CD4-positive, alpha-beta T cell (primary cell): Measurements from ENCODE around the gene SNAP91. TPM values are rescaled to one million over a fixed set of nuclear protein-coding genes. Genes with fewer than 3 reads are reported as not detected.

Source experiments
- ATAC-seq: fragments of 200-7000 bp; cut with Tn5 transposase; one replicate; pipeline ENCODE4 v1.10.0; 2022; ENCODE audit warnings: mild to moderate bottlenecking; ENCODE audit not compliant: poor library complexity
- CTCF ChIA-PET: fragments of 350-600 bp; sonication (Branson Sonifier 250); formaldehyde crosslinking; loops from one replicate; lab custom pipeline; 2021; ENCODE audit warnings: antibody characterized with exemption, inconsistent platforms; lab: Charles Lee
- POLR2A ChIA-PET: fragments of 350-600 bp; sonication (Branson Sonifier 250); formaldehyde crosslinking; loops from one replicate; lab custom pipeline; 2021; ENCODE audit warnings: antibody characterized with exemption, inconsistent platforms; lab: Charles Lee
- DNase-seq, 14 experiments: peaks; one replicate each; pipeline ENCODE4 v3.0.0-alpha.2; 2013 to 2020; ENCODE audit warnings: mixed read lengths in 2 of 14
- H3K27ac ChIP-seq, 2 donors: one replicate each; pipeline versions ENCODE4 v1.5.1 to v1.7.0; 2013; ENCODE audit warnings: low read length in 2 of 2, low read depth in 1 of 2, mild to moderate bottlenecking in 1 of 2
- H3K27me3 ChIP-seq, 2 experiments: 1 replicate in 1 of 2; 2 replicates in 1 of 2; pipeline versions ENCODE4 v1.6.1 to v1.7.0; 2013; ENCODE audit warnings: low read length in 2 of 2, control low read depth in 1 of 2, mild to moderate bottlenecking in 1 of 2, moderate library complexity in 1 of 2; ENCODE audit not compliant: insufficient read depth in 2 of 2, control insufficient read depth in 1 of 2
- H3K36me3 ChIP-seq: one replicate; pipeline ENCODE4 v1.6.1; 2013; ENCODE audit warnings: low read length, control low read depth; ENCODE audit not compliant: insufficient read depth
- H3K4me1 ChIP-seq: one replicate; pipeline ENCODE4 v1.6.1; 2013; ENCODE audit warnings: low read length, control low read depth; ENCODE audit not compliant: insufficient read depth
- H3K4me3 ChIP-seq: one replicate; pipeline ENCODE4 v1.5.1; 2013; ENCODE audit warnings: mild to moderate bottlenecking, low read length, moderate library complexity
- H3K9me3 ChIP-seq, 2 experiments: 1 replicate in 1 of 2; 2 replicates in 1 of 2; pipeline versions ENCODE4 v1.6.1 to v1.7.0; 2013; ENCODE audit warnings: low read length in 2 of 2, mild to moderate bottlenecking in 2 of 2, control low read depth in 1 of 2, moderate library complexity in 1 of 2; ENCODE audit not compliant: control insufficient read depth in 1 of 2, insufficient read depth in 1 of 2
- H3K27ac Mint-ChIP-seq: one replicate; pipeline ENCODE4 v1.8.0; 2020; ENCODE audit warnings: mixed read lengths
- H3K27me3 Mint-ChIP-seq: one replicate; pipeline ENCODE4 v1.8.0; 2021; ENCODE audit warnings: mixed read lengths
- H3K36me3 Mint-ChIP-seq: one replicate; pipeline ENCODE4 v1.8.0; 2021; ENCODE audit warnings: low read depth, mixed read lengths
- H3K4me1 Mint-ChIP-seq: one replicate; pipeline ENCODE4 v1.8.0; 2021; ENCODE audit warnings: low read depth, mixed read lengths
- H3K4me3 Mint-ChIP-seq: one replicate; pipeline ENCODE4 v1.8.0; 2020; ENCODE audit warnings: mild to moderate bottlenecking, mixed read lengths
- H3K9me3 Mint-ChIP-seq: one replicate; pipeline ENCODE4 v1.8.0; 2020; ENCODE audit warnings: mixed read lengths
- intact Hi-C, 2 experiments: fragments of 100-400 bp; cut with DNase I in 1 of 2; cut with micrococcal nuclease in 1 of 2; formaldehyde crosslinking; loops; one replicate each; pipeline versions ENCODE4 v1.15.1 to v1.9.0; 2023 to 2025; cut with DNase I, micrococcal nuclease
- total RNA-seq, 174 experiments: library from RNA in 2 of 174; stranded (reverse) in 2 of 174; gene quantifications; one replicate each; pipeline ENCODE4 v1.2.3 and lab custom pipeline; 2021 to 2026
- TF ChIP-seq, protein P1 (sequence below): fragments of 200-600 bp; IDR thresholded peaks from one replicate; pipeline ENCODE4 v1.8.0; 2022; ENCODE audit warnings: antibody characterized with exemption, mild to moderate bottlenecking

The SNAP91 gene
- total RNA-seq, 2 experiments from 2014 or later, result not detected

DNA sequence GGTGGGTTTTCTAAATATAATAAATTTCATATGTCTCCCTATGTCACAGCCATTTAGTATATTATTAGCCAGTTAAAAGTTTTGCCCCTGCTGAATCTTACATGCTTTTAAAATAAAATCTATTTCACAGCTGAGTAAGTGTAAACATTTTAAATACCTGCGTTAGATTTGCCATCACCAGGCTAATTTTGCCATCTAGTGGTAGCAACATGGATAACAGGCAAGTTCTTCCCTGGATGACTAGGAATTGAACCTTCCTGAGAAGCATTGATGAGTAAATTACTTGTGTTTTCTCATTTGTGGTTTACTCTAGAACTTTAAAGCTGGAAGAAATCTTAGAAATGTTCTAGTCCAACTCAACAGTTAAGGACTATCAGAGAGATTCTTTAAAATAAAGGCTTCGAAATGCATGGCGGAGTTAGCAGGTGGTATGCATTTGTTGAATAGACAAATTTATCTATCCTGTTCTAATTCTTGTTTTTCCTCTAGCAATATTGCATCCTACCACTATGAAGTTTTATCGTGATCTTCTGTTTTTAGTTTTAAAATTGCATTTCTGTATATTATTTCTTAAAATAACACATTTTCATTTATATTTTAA, 193.9 kb downstream of the SNAP91 start:
- Mint-ChIP-seq H3K4me1 (peaks cover 6% of the 10 kb centered on the region), H3K36me3 (no peaks in the 10 kb centered on the region), H3K4me3 (no peak overlapping the region), H3K9me3 (no peaks in the 10 kb centered on the region), H3K27ac (no peak overlapping the region), H3K27me3 (peaks cover 64% of the 10 kb centered on the region)
- Histone ChIP-seq H3K27ac (no peak overlapping the region), H3K4me1 (peaks cover 4% of the 10 kb centered on the region), H3K4me3 (no peak overlapping the region), H3K36me3 (no peaks in the 10 kb centered on the region), H3K27me3 (peaks cover 10 to 26% of the 10 kb centered on the region in 2 experiments), H3K9me3 (no peaks in the 10 kb centered on the region)
- intact Hi-C loops, result loop anchor here (2.0 to 10.0 kb wide), 4 partner anchors 293 to 1244 kb away; partner anchors contain the start of genes DOP1A (in 1 of the 2) and UBE3D (in 1 of the 2)
- no peak for ATAC-seq
- ChIA-PET CTCF (interaction anchor here (1.2 to 1.4 kb wide), 2 partner anchors 10 to 16 kb away, joined by 3 to 4 read pairs; no protein-coding TSS in a partner anchor), POLR2A (no interaction called here)
- TF ChIP-seq, protein P1, sequence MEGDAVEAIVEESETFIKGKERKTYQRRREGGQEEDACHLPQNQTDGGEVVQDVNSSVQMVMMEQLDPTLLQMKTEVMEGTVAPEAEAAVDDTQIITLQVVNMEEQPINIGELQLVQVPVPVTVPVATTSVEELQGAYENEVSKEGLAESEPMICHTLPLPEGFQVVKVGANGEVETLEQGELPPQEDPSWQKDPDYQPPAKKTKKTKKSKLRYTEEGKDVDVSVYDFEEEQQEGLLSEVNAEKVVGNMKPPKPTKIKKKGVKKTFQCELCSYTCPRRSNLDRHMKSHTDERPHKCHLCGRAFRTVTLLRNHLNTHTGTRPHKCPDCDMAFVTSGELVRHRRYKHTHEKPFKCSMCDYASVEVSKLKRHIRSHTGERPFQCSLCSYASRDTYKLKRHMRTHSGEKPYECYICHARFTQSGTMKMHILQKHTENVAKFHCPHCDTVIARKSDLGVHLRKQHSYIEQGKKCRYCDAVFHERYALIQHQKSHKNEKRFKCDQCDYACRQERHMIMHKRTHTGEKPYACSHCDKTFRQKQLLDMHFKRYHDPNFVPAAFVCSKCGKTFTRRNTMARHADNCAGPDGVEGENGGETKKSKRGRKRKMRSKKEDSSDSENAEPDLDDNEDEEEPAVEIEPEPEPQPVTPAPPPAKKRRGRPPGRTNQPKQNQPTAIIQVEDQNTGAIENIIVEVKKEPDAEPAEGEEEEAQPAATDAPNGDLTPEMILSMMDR, result peak; percentile 66
- peak in 3 of 14 experiments; percentile 41 to 58 (median 54) for DNase-seq

- Mint-ChIP-seq H3K27me3 (peaks cover 61% of the 10 kb centered on the region), H3K9me3 (no peaks in the 10 kb centered on the region), H3K4me3 (no peak overlapping the region), H3K4me1 (peaks cover 6% of the 10 kb centered on the region), H3K27ac (no peak overlapping the region), H3K36me3 (no peaks in the 10 kb centered on the region)
- Histone ChIP-seq H3K4me3 (no peak overlapping the region), H3K27ac (no peak overlapping the region), H3K4me1 (peaks cover 4% of the 10 kb centered on the region), H3K36me3 (no peaks in the 10 kb centered on the region), H3K9me3 (no peaks in the 10 kb centered on the region), H3K27me3 (peaks cover 10 to 26% of the 10 kb centered on the region in 2 experiments)
- POLR2A ChIA-PET, result no interaction called here
- intact Hi-C loops, result loop anchor here (2.0 to 10.0 kb wide), 3 partner anchors 450 to 1244 kb away; partner anchors contain the start of genes DOP1A (in 1 of the 2) and UBE3D (in 1 of the 2)
- TF ChIP-seq, protein P1, result no peak
- CTCF ChIA-PET, result interaction anchor here (1.2 to 1.4 kb wide), 2 partner anchors 9 to 16 kb away, joined by 3 to 4 read pairs; no protein-coding TSS in a partner anchor
- ATAC-seq (no peak), DNase-seq (no peak)
Observed at GRCh38 chr6:83514466-83514865, 194.4 kb downstream of the SNAP91 start.

DNA sequence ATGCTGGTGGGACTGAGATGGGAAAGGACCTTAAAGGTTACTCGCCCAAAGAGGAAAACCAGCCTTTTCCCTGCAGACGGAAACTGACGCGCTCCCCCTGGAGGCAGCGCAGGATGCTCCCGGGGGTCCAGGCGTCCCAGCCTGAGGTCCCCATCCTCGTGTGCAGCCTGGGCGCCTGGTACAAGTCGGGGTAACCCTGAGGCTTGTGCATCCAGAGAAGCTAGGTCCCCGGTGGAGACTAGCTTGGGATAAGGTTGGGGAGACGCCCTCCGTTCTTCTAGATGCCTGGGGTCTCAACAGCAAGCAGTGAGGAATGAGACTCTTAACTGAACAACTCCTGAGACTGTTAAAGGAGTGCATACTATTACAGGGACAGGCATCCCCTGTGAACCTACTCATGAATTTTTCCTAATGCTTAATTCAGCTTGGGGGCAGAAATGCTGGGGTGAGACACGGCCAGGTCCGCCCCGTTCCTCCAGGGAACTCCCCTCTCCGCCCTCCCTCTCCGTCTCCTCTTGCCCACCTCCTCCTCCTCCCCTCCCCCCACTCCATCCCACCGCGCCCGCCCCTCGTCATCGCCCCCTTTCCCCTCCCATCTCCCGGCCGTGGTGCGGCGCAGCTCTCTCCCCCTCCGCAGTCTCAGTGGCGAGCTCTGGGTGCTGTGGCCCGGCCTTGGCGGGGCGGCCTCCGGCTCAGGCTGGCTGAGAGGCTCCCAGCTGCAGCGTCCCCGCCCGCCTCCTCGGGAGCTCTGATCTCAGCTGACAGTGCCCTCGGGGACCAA, 196.8 kb downstream of the SNAP91 start, which contains the start of gene PRSS35:
Gene PRSS35, plus strand, starts transcription at position 634 of the 781 bp plus-strand sequence. CDS start 10,908 bp downstream, outside the sequence.
- Mint-ChIP-seq H3K4me3 (peak within 1 kb of the TSS; percentile 39), H3K4me1 (peaks cover 6% of the 10 kb centered on the region), H3K9me3 (no peaks in the 10 kb centered on the region), H3K27ac (no peak within 1 kb of the TSS), H3K27me3 (peaks cover 51% of the 10 kb centered on the region), H3K36me3 (no peaks in the 10 kb centered on the region)
- peak within 1 kb of the TSS; percentile 11 for H3K4me3 ChIP-seq
- H3K27me3 ChIP-seq, result peaks cover 10 to 26% of the 10 kb centered on the region in 2 experiments
- peak in 4 of 14 experiments; percentile 0 to 27 (median 10) for DNase-seq
- H3K4me1 ChIP-seq, result peaks cover 4% of the 10 kb centered on the region
- no peak for ATAC-seq
- H3K27ac ChIP-seq, result no peak within 1 kb of the TSS
- TF ChIP-seq, protein P1, result no peak
- intact Hi-C loops, result loop anchor here (5.0 to 10.0 kb wide), 2 partner anchors 447 to 1240 kb away; partner anchors contain the start of genes DOP1A (in 1 of the 2) and UBE3D (in 1 of the 2)
- ChIA-PET CTCF (interaction anchor here (0.9 kb wide), 1 partner anchor 297 kb away, joined by 3 read pairs; no protein-coding TSS in a partner anchor), POLR2A (no interaction called here)
- no peaks in the 10 kb centered on the region for H3K36me3 ChIP-seq
- no peaks in the 10 kb centered on the region for H3K9me3 ChIP-seq
